Skeletal muscle tissue (tissue), 4 donors: ENCODE data around the gene INTS7. TPM values are rescaled to one million over a fixed set of nuclear protein-coding genes. Genes with fewer than 3 reads are reported as not detected.

Source experiments
- H3K27ac ChIP-seq: one replicate; pipeline ENCODE4 v1.7.0; 2013; ENCODE audit warnings: mild to moderate bottlenecking, low read depth, low read length, inconsistent platforms
- H3K27me3 ChIP-seq, 3 donors: one replicate each; pipeline ENCODE4 v1.7.0; 2013; ENCODE audit warnings: low read length in 3 of 3; ENCODE audit not compliant: control insufficient read depth in 3 of 3, insufficient read depth in 3 of 3
- H3K36me3 ChIP-seq, 3 donors: one replicate each; pipeline ENCODE4 v1.7.0; 2013; ENCODE audit warnings: low read length in 3 of 3; ENCODE audit not compliant: control insufficient read depth in 3 of 3, insufficient read depth in 3 of 3
- H3K4me1 ChIP-seq, 3 donors: one replicate each; pipeline ENCODE4 v1.7.0; 2013; ENCODE audit warnings: low read length in 3 of 3, mild to moderate bottlenecking in 3 of 3; ENCODE audit not compliant: control insufficient read depth in 3 of 3, insufficient read depth in 3 of 3
- H3K4me3 ChIP-seq, 3 donors: one replicate each; pipeline ENCODE4 v1.7.0; 2013; ENCODE audit warnings: low read length in 3 of 3
- H3K9ac ChIP-seq, 3 donors: one replicate each; pipeline ENCODE4 v1.7.0; 2013; ENCODE audit warnings: low read length in 3 of 3, mild to moderate bottlenecking in 3 of 3, moderate library complexity in 2 of 3, low read depth in 1 of 3
- H3K9me3 ChIP-seq, 3 donors: one replicate each; pipeline ENCODE4 v1.7.0; 2013; ENCODE audit warnings: low read length in 3 of 3; ENCODE audit not compliant: control insufficient read depth in 3 of 3
- total RNA-seq: library from RNA; depleted of rRNA; stranded (reverse); fragments of >200 nt; gene quantifications from one replicate; pipeline ENCODE4 v1.2.3, GENCODE V29; 2014
- donor health status: Osteomylitis.

INTS7 gene
- total RNA-seq, 1 donor from 2014 or later: 23.0 TPM

- no peak overlapping the region for H3K4me3 ChIP-seq
- no peaks in the 10 kb centered on the region for H3K36me3 ChIP-seq
- H3K27ac ChIP-seq: no peak overlapping the region
- no peaks in the 10 kb centered on the region for H3K9me3 ChIP-seq
- no peaks in the 10 kb centered on the region for H3K4me1 ChIP-seq
- no peak overlapping the region for H3K9ac ChIP-seq
- H3K27me3 ChIP-seq: peaks cover 0 to 2% (median 0%) of the 10 kb centered on the region in 3 donors
Observed at GRCh38 chr1:211910913-211911485, 124.4 kb downstream of the INTS7 start.

DNA sequence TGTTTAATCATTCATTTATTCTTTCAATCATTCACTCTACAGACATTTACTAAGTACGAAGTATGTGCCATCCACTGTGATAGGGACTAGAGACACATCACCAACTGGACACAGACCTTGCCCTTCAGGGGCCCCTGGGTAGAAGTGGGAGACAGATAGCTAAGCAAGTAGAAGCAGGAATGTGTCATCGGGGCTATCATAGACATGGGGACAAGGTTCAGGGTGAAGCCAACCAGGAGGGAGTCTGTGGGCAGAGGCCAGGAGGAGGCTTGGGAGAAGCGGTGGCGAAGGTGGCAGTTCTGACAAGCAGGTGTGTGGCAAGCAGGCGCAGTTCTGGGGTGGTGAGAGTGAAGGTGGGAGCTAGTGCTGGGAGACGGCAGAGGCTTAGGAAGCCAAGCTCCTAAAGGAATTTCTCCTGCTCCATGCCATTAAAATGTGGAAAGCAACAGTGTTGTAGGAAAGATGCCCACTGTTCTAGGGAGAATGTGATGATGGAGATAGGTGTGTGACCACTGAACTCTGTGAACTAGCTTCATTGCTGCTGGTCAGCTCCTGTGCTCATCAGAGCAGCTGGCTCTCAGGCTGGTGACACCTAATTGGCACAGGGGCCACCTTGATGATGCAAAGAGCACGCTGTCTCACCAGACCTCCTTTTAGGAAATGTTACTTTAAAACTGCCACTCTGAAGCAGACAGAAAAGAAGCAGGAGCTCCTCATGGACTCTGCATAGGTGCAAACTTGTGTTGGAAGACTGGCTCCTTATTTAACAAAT, 125.1 kb downstream of the INTS7 start:
- no peak overlapping the region for H3K4me3 ChIP-seq
- H3K36me3 ChIP-seq: no peaks in the 10 kb centered on the region
- no peak overlapping the region for H3K27ac ChIP-seq
- H3K9ac ChIP-seq: no peak overlapping the region
- H3K9me3 ChIP-seq: no peaks in the 10 kb centered on the region
- H3K4me1 ChIP-seq: no peaks in the 10 kb centered on the region
- H3K27me3 ChIP-seq: no peaks in the 10 kb centered on the region

- Histone ChIP-seq H3K9me3 (no peaks in the 10 kb centered on the region), H3K27ac (no peak overlapping the region), H3K4me3 (no peak overlapping the region), H3K4me1 (no peaks in the 10 kb centered on the region), H3K9ac (no peak overlapping the region), H3K36me3 (no peaks in the 10 kb centered on the region), H3K27me3 (no peaks in the 10 kb centered on the region)
Observed at GRCh38 chr1:211909395-211909794, 126.0 kb downstream of the INTS7 start.

- Histone ChIP-seq H3K36me3 (no peaks in the 10 kb centered on the region), H3K9ac (no peak overlapping the region), H3K27ac (no peak overlapping the region), H3K4me1 (no peaks in the 10 kb centered on the region), H3K4me3 (no peak overlapping the region), H3K27me3 (no peaks in the 10 kb centered on the region), H3K9me3 (no peaks in the 10 kb centered on the region)
Observed at GRCh38 chr1:211908951-211909350, 126.4 kb downstream of the INTS7 start.

GRCh38 chr1:211908453-211908852, 126.9 kb downstream of the INTS7 start:
- H3K4me1 ChIP-seq: no peaks in the 10 kb centered on the region
- H3K36me3 ChIP-seq: no peaks in the 10 kb centered on the region
- H3K9ac ChIP-seq: no peak overlapping the region
- no peaks in the 10 kb centered on the region for H3K9me3 ChIP-seq
- no peak overlapping the region for H3K4me3 ChIP-seq
- no peaks in the 10 kb centered on the region for H3K27me3 ChIP-seq
- H3K27ac ChIP-seq: no peak overlapping the region

DNA sequence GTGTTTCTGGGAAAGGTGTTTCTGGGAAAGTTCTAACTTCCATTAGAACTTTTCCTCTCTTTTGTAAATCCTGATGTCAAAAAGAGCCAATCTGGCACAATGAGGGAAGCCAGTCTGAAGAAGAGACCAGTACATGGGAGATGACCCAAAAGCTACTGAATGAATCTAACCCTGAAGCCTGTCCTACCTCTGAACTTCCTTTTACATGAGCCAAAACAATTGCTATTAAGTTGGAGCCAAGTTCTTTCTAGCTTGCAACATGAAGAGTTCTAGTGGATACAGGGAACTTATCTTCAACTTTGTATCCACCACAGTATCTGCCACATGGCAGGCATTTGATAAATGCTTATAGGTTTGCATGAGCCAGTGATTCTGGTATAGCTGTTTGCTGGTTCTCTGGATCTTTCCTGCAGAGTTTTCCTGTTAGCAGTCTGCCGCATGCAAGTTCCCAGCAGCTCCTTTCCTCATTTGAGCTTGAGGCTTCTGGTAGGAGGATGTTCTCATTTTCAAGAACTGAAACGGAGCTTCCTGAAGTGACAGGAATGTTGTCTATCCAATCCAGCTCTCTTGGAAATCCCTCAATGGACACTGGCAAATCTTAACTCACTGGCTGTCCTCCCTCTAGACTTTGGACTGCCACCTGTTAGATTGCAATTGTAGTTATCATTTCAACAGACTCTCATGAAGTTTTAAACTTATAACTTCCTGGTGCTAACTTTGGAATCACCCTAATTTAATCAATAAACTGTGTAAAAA, 131.7 kb downstream of the INTS7 start:
- Histone ChIP-seq H3K9ac (no peak overlapping the region), H3K4me3 (no peak overlapping the region), H3K36me3 (no peaks in the 10 kb centered on the region), H3K4me1 (no peaks in the 10 kb centered on the region), H3K27ac (no peak overlapping the region), H3K9me3 (no peaks in the 10 kb centered on the region), H3K27me3 (no peaks in the 10 kb centered on the region)

GRCh38 chr1:211902624-211903291, 132.6 kb downstream of the INTS7 start:
- H3K4me3 ChIP-seq: no peak overlapping the region
- no peak overlapping the region for H3K27ac ChIP-seq
- no peaks in the 10 kb centered on the region for H3K4me1 ChIP-seq
- no peaks in the 10 kb centered on the region for H3K27me3 ChIP-seq
- no peaks in the 10 kb centered on the region for H3K9me3 ChIP-seq
- H3K36me3 ChIP-seq: no peaks in the 10 kb centered on the region
- H3K9ac ChIP-seq: no peak overlapping the region

GRCh38 chr1:211901945-211902344, 133.4 kb downstream of the INTS7 start:
- H3K9ac ChIP-seq: no peak overlapping the region
- H3K36me3 ChIP-seq: no peaks in the 10 kb centered on the region
- H3K4me1 ChIP-seq: no peaks in the 10 kb centered on the region
- H3K4me3 ChIP-seq: no peak overlapping the region
- H3K27ac ChIP-seq: no peak overlapping the region
- H3K9me3 ChIP-seq: no peaks in the 10 kb centered on the region
- no peaks in the 10 kb centered on the region for H3K27me3 ChIP-seq

GRCh38 chr1:211900441-211900840, 134.9 kb downstream of the INTS7 start:
- Histone ChIP-seq H3K36me3 (no peaks in the 10 kb centered on the region), H3K9ac (no peak overlapping the region), H3K27ac (no peak overlapping the region), H3K4me3 (no peak overlapping the region), H3K27me3 (no peaks in the 10 kb centered on the region), H3K9me3 (no peaks in the 10 kb centered on the region), H3K4me1 (no peaks in the 10 kb centered on the region)

- Histone ChIP-seq H3K9me3 (no peaks in the 10 kb centered on the region), H3K27me3 (no peaks in the 10 kb centered on the region), H3K9ac (no peak overlapping the region), H3K36me3 (no peaks in the 10 kb centered on the region), H3K4me3 (no peak overlapping the region), H3K4me1 (no peaks in the 10 kb centered on the region), H3K27ac (no peak overlapping the region)
Observed at GRCh38 chr1:211896958-211897357, 138.4 kb downstream of the INTS7 start.
